ENCODE results near the gene ARHGAP23.
"Not testable (repeated sequence)": the region's sequence is repeated elsewhere in the genome, so short reads cannot be mapped to it uniquely, and the experiment has no call there.

The ARHGAP23 gene

DNA sequence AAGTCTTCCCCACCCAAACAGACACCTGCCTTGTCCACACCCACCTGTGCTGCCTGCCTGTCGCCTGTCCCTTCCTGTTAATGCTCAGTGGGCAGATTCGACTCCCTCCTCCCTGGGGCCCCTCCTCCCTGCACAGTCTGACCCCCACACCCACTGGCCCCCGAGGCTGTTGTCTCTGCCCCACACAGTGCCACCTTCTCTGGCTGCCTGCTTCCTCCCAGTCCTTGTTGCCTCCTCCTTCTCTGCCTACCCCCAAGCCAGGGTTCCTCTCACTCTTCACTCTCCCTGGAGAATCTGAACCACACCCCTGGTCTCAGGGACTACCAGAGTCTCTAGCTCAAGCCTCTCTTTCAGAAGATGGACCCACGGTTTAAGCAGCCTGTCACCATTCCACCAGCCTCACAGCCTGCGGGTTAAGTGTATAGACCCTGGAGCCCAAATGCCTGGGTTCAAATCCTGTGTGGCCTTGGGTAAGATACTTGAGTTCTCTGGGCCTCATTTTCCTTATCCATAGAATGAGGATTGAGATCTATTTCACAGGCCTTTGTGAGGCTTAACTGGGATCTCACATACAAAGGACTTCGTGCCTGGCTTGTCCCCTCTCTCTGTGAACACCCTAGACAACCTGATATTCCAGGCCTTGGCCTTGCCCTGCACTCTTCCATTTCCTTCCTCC, 3.8 kb upstream of the ARHGAP23 start:
- DNase-seq: no peak

DNA sequence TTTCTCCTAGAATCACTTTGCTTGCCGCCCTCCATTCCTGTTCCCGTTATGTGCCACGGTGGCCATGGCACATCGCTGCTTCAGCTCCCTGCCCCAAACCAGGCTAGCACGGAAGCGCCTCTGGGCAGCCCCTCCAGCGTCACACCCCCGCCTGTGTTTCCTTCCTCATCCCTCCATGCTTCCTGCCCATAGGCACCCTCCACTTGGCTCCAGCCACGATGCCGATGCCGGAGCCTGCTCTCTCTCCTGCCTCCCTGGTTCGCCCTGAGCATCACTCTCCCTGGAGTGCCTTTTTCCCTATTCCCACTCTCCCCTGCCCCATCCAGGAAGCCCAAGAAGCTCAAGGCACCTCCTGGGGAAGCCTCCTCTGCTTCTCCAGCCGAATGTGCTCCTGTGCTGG, 3.2 kb upstream of the ARHGAP23 start:
- no peak for DNase-seq

DNA sequence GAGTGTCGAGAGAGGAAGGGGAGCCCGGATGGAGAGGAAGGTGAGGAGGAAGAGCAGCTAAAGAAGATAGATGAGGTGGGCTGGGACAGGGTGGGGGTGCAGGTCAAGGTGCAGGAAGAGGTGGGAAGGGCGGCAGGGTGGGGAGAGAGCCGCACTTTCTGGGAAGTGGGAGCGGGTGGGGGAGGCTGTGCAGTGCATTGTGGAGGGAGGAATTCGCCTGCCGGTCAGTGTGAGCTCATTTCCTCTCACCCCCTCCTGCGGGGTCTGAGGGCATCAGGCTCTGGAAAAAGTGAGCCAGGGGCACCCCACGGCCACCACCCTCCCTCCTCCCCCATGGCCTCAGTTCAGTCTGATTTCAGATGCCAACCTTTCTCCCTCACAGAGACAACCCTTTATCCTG, 2.5 kb upstream of the ARHGAP23 start:
- DNase-seq: no peak

DNA sequence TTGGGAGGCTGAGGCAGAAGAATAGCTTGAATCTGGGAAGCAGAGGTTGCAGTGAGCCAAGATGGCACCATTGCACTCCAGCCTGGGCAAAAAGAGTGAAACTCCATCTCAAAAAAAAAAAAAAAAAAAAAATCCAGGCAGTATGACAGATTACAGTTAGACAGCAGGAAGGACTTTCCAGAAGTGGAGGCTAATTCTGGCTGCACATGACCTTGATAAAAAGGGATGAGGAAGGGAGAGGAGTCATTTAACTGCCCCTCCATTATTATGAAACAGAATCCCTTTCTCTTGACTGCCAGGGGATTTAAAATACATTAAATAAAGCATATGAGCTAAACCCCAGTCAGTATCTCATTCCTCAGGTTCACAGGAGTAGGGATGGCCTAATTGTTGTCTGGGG, 1.8 kb upstream of the ARHGAP23 start:
- no peak for DNase-seq

DNA sequence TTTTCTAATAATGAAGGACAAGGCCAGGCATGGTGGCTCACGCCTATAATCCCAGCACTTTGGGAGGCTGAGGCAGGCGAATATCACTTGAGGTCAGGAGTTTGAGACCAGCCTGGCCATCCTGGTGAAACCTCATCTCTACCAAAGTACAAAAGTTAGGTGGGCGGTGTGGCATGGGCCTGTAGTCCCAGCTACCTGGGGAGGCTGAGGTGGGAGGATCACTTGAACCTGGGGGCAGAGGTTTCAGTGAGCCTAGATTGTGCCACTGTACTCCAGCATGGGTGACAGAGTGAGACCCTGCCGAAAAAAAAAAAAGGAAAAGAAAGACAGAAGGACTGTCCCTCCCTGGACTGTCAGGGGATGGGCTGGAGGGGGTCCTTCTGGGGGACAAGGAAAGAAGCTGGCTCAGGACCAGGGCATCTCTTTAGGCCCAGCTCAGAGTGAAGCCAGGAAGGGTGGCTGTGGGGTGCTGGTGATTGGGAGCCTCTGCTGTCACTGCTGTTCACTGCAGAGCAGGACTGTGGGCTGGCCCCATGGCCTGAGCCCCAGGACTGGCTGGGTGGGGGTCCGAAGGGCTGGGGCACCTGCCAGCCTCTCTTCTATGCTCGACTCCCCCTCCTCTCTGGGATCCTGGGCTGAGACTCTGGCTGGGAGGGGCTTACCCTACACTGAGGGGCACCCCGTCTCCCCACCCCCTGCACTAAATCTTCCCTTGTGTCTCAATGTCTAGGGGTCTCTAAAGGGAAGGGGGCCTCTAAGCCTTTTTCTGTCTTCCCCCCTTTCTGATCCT, 909 bp upstream of the ARHGAP23 start:
- DNase-seq: no peak

DNA sequence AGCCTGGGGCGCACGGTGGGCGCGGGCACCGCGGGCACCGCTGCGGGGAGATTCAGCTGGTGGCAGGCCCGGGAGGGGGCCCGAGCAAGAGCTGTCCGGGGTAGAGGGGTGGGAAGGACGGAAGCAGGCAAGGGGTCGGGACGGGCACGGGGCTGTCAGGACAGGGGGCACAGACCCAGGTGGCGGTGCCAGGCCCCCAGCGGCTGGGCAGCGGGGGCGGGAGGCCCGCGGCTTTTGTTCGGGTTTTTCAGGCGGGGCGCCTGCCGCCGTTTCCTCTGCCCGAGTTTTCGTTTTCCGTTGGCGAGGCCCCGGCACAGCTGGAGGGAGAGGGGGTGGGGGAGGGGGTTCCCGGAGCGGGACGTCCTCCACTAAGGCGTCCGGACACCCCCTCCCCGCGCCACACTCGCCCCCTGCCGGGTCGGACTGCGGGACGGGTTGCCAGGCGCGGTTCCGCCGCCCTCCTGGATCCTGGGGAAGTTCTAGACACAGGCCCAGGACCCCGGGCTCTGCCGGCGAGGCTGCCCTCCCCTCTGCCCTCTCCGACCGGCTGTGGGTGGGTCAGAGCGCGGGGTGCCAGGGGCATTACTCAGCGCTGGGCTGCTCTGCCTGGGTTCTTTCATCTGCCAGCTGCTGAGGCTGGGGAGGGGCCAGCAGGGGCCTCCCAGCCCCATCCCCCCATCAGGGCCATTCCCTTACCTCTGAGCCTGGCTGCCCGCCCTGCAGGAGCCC, 543 bp downstream of the ARHGAP23 start:
- no peak for DNase-seq

DNA sequence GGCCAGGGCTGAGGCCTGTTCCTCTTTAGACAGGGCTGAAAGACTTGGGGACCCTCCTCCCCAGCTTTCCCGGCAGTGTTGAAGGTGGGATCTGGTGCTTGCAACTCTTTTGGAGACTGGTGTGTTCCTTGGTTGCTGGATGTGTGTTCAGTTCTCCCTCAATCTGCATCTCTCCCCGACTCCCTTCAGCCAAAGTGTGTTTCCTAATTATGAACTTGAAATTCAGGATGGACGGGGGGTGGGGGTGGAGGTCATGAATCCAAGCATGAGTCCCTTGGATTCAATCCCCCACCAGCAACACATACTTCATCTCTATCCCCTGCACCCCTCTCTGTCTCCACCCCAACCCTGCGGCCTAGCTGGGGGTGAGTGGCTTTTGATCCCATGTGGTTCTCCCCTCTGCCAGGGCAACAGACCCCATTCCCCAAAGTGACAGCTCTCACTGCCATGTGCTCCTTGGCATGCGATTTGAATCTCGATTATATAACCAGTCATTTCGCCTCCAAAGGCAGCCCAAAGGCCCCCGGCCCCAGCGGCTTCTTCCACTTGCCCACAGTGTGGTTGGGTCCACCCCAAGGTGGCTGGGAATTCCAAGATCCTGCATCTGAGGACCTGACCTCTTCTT, 1.3 kb downstream of the ARHGAP23 start:
- DNase-seq: no peak

DNA sequence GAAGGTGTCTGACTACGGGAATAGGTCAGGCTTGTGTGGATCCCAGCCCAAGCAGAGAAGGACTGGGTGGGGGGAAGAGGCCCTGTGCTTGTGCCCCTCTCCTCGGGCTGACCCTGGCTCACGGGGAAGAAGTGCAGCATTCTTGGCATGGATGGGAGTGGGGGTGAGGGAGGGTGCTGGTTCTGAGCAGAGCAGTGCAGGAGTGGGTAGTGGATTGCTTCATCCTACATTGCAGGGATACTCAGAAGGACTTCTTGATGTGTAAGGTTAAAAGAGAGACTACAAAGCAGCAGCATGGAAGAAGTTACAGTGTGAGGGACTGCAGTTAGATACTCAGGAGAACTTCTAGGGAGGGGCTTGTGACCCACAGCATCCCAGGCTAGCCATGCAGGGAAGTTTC, 2.1 kb downstream of the ARHGAP23 start:
- no peak for DNase-seq

DNA sequence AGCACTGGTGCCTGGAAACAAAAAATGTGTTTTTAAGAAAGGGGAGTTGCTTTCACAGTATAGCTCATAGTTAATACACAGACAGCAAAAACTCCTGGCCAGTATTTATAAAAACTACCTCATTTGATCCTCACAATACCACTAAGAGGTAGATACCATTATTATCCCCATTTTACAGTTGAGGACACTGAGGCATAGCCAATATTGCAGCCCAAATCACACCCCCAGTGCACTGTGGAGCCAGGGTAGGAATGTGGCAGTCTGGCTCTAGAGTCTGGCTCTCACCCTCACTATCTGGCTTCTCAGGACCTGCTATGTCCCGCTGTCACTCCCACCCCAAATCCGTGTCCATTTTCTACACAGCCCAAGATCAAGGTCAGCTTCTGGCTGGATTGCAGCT, 2.6 kb downstream of the ARHGAP23 start:
- DNase-seq: no peak

DNA sequence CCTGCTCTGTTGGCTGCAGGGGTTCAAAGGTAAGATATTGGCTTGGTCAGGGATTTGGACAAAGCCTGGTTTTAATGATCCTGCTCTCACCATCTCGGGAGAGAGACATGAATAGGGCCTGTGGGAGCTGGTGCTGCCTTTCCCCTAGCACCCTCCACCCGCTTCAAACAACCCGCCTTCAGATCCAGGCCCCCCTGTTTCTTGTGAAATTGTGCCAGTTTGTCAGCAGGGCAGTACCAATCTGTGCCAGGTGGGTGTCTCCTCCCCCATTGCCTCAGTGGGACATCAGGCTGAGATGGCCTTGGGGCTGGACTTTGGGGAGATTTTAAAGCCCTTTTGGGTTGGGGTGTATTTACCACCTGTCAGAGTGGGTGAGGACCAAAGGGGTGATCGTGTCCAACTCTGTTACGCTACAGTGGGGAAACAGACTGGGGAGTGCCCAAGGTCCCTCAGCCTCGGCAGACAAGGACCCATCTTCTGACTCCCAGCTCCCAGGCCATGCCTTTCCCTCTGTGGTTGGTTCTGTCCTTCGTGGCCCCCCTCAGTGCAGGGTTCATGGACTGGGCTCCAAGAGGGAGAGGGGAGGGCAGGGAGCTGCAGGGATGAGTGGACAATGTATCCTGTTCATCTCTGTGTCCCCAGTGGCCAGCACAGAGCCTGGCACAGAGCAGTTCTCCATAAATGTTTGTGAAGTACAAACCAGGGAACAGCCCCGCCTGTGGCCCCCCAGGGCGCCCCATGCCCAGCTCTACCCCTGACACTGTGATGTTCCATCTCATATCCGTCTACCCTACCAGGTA, 3.3 kb downstream of the ARHGAP23 start:
- DNase-seq: no peak

DNA sequence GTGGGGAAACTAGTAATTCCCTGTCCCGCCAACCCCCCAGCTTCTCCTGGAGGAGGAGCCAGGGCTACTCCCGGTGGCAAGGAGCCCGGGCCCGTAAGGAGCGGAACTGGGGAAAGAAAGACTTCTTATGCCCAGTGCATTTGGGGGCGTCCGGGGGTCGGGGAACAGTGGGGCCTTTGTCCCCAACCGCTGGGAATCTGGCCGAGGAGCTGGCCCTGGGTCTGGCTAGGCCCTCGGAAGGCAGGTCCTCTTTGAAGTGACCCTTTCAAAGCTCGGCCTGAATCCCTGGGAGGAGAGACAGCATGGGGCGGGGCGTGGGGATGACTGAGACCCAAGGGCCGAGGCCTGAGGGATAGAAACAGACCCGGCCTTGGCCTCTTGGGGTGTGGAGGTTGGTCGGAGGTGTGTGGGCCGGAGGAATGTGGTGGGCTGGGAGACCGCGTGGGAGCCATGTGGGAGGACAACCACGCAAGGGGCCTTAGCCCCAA, 6.0 kb downstream of the ARHGAP23 start:
- no peak for DNase-seq

DNA sequence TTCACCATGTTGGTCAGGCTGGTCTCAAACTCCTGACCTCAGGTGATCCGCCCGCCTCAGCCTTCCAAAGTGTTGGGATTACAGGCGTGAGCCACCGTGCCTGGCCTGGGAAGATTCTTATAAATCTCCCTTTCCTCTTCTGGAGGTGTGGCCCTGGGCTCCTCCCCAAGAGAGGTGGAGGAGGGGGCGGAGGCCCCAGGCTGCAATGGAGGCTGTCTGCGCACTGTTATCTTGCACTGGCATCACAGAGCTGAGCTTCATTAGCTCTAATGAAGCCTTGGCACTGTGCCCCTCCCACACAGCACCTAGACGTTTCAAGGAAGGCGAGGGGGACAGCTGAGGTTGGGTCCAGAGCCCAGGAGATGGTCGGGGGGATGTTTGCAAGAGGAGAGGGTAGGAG, 7.5 kb downstream of the ARHGAP23 start:
- no peak for DNase-seq

DNA sequence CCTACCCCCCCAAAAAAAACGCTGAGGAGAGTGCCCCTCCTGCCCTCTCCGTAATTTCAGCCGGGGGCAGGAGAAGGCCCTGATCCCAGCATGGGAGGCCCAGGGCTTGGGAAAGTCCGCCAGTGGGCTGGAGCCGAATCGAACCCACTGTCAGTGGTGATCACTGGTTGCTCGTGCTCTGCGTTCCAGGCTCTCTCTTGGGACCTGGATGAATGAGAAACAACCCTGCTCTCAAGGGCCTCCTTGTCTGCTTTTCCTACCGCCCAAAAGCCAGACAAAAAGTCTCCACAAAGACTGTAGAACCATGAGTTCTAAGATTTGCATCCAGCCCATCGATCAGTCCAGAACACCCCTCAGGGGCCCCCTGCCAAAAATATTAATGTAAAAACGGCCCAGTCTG, 8.1 kb downstream of the ARHGAP23 start:
- DNase-seq: no peak

DNA sequence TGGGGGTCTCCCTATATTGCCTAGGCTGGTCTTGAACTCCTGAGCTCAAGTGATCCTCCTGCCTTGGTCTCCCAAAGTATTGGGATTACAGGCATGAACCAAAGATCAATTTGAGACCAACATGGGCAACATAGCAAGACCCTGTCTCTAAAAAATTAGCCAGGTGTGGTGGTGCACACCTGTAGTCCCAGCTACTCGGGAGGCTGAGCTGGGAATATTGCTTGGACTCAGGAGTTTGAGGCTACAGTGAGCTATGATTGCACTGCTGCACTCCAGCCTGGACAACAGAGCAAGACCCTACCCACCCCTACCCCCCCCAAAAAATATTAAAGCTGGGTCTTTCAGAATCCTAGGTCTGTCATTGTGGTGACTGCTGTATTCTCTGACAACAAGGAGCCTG, 9.0 kb downstream of the ARHGAP23 start:
- DNase-seq: not testable (repeated sequence)

DNA sequence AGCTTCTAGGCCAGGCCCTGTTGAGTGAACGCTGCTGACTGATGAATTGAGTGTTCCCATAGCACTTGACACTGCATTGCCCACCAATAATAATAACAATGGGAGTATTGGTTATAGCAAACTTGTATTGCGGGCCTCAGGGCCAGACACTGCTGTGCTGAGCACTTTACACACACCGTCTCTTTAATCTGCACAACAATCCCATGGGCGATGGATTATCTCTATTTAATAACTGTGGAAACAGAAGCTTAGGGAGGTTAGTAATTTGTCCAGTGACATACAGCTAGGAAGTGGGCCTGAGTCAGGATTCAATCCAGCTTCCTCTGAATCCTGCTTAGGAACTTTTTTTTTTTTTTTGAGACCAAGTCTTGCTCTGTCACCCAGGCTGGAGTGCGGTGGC, 11.2 kb downstream of the ARHGAP23 start:
- no peak for DNase-seq

DNA sequence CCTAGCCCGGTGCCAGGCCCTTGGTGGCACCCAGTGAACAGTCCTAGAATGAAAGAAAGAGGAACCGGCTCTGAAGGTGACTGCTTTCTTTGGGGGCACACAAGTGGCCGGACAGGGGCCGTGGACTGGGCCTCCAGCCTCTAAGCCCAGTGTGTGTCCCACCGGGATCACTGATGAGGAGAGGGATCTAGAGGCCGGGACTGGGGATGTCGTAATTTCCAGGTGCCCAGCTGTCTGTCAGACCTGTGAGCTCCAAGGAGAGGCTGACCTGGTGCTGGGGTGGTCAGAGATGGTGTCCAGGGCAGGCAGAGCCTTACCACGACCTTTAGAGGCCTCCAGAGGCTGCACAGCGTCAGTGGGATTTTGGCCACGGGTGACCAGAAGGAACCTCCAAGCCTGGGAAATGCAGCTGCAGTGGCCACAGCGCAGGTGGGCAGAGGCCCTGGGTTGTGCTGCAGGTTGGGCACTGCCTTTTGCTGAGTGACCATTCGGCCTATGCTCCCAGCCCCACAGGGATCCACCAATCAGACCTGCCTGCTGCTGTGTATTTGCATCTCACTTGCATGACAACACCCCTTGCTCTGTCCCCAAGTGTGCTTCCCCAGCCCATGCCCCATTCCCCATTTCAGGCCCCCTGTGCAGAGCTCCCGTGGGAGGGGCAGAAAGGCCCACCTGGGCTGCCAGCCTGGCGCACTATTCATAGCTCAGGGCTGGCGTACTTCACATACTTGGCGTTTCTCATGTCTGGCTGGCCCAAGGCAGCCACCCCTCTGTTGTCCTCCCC, 12.5 kb downstream of the ARHGAP23 start:
- no peak for DNase-seq

DNA sequence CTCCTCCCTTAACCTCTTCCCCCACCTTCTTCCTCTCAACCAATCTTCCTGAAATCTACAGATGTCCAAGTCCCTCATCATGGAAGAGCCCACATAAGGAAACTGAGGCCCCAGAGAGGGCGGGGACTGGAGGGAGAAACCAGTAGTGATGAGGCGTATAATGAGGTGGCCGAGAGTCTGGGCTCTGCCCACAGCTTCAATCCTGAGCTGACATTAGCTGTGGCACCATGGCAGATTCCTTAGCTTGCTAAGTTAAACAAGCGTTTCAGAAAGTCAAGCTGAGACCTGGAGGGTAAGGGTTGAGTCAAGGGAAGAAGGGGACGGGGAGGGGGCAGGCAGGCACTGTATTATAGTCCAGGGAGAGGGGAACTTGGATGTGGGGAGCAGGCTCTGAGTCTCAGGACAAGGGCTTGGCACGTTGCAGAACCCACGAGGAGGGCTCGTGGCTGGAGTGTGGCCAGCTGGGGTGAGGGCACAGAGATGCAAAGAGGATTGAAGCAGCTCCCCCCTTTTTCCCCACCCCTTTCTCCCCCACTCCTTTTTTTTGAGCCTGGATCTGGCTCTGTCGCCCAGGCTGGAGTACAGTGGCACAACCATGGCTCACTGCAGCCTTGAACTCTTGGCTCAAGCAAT, 13.3 kb downstream of the ARHGAP23 start:
- no peak for DNase-seq

DNA sequence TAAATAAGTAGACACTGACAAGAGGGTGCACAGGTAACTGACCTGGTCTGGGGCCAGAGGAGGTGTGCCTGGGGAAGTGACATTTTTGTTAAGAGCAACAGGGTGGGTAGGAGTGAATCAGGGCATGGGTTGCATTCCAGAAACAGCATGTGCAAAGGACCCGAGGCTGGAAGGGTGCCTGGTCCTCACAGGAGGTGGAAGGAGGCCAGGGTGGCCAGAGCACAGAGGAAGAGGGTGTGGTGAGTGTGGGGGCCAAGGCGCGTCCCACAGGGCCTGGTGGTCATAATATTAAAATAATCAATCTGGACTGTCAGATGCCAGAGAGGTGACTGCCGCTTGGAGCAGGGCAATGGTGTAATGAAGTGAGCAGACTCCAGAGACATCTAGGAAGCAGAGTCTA, 14.3 kb downstream of the ARHGAP23 start:
- DNase-seq: no peak

DNA sequence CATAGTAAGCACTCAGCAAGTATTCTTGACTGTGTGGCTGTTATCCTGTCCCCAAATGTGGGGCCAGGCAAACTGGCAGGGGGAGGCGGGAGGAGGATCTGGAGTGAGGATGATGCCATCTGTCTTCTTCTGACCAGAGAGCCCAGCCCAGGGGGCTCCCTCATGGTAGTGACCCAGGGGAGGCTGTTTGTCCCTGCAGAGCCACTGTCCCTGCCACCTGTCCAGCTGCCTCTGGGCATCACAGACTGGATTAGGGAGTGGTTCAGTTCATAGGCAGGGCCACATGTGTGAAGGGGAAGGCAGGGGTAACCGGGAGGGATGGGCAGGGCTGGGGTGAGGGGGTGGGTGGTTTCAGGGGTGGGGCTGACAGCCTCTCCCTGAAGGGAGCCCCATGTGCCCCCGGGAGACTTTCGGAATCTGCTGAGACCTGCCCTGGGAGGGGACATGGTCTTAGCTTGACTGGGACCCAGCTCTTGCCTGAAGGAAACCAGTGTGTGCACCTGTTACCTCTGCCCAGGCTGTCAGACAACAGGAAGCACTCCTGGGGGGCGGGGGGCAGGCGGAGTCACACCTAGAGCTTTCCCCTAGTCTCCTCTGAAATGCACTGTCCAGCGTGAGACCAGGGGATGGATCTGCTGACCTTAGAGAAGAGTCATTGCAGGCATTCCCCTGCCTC, 15.2 kb downstream of the ARHGAP23 start:
- DNase-seq: no peak

DNA sequence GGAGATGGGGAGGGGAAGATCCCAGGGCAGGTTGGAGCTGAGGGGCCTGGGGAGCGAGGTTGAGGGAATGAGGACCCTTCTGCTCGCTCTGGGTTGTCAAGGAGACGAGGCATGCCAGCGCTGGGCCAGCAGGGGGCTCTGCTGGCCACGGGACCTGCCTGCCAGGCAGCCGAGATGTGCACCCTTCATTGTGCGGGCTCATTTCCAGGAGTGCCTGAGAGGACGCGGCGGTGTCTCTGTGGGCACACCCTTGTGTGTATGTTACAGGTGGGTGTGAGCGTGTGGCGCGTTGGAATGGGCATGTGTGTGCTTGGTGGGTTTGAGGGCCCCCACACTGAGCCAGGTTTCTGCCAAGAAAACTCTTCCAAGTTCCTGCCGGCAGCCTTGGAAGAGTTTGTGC, 15.9 kb downstream of the ARHGAP23 start:
- peak; percentile 60 for DNase-seq
